HG03378 (cell line): ENCODE measurements around the gene HYLS1.
"Not testable (repeated sequence)": the region's sequence is repeated elsewhere in the genome, so short reads cannot be mapped to it uniquely, and the experiment has no call there.

ENCODE experiments used
- ATAC-seq: cut with Tn5 transposase; IDR thresholded peaks from one replicate; pipeline ENCODE4 v1.9.1; 2021; ENCODE audit warnings: mild to moderate bottlenecking, moderate library complexity; ENCODE audit not compliant: unreplicated experiment

Gene HYLS1

GRCh38 chr11:125887373-125888324, at the start of gene HYLS1:
Gene HYLS1, plus strand, starts transcription at chr11:125887668. Its CDS starts 11,701 bp downstream, at chr11:125899369.
- peak; percentile 87 for ATAC-seq

- no peak for ATAC-seq
Observed at GRCh38 chr11:125842321-125842948, 45.0 kb upstream of the HYLS1 start.

- no peak for ATAC-seq
Observed at GRCh38 chr11:125846188-125846587, 41.3 kb upstream of the HYLS1 start.

- ATAC-seq, result not testable (repeated sequence)
Observed at GRCh38 chr11:125857670-125858069, 29.8 kb upstream of the HYLS1 start.

GRCh38 chr11:125862786-125863185, 24.7 kb upstream of the HYLS1 start:
- ATAC-seq, result not testable (repeated sequence)

- not testable (repeated sequence) for ATAC-seq
Observed at GRCh38 chr11:125865354-125865753, 22.1 kb upstream of the HYLS1 start.

GRCh38 chr11:125869521-125869920, 17.9 kb upstream of the HYLS1 start:
- no peak for ATAC-seq

- no peak for ATAC-seq
Observed at GRCh38 chr11:125871391-125872137, 15.9 kb upstream of the HYLS1 start.

- no peak for ATAC-seq
Observed at GRCh38 chr11:125872138-125872491, 15.4 kb upstream of the HYLS1 start.

- ATAC-seq, result peak; percentile 14
Observed at GRCh38 chr11:125873881-125874555, 13.4 kb upstream of the HYLS1 start.

- ATAC-seq, result peak; percentile 62
Observed at GRCh38 chr11:125874556-125875124, 12.8 kb upstream of the HYLS1 start.

- ATAC-seq, result no peak
Observed at GRCh38 chr11:125881291-125881690, 6.2 kb upstream of the HYLS1 start.

- ATAC-seq, result no peak
Observed at GRCh38 chr11:125883375-125883774, 4.1 kb upstream of the HYLS1 start.

- ATAC-seq, result peak; percentile 20
Observed at GRCh38 chr11:125886997-125887372, 483 bp upstream of the HYLS1 start.

GRCh38 chr11:125890447-125891100, 3.1 kb downstream of the HYLS1 start:
- ATAC-seq, result no peak

- no peak for ATAC-seq
Observed at GRCh38 chr11:125892071-125892470, 4.6 kb downstream of the HYLS1 start.

GRCh38 chr11:125892994-125893393, 5.5 kb downstream of the HYLS1 start:
- no peak for ATAC-seq

- ATAC-seq, result no peak
Observed at GRCh38 chr11:125901872-125902271, 14.4 kb downstream of the HYLS1 start.

- no peak for ATAC-seq
Observed at GRCh38 chr11:125902277-125902926, 14.9 kb downstream of the HYLS1 start.
